NT2/D1 (cell line): ENCODE results near the gene NGF.
"Not testable (repeated sequence)": the region's sequence is repeated elsewhere in the genome, so short reads cannot be mapped to it uniquely, and the experiment has no call there.

Experiments
- DNase-seq: peaks from one replicate; pipeline ENCODE4 v3.0.0-alpha.2; 2011; ENCODE audit warnings: low read depth, low spot score
- H3K27me3 ChIP-seq: 2 replicates; pipeline ENCODE4 v1.6.0; 2011; ENCODE audit warnings: mild to moderate bottlenecking; ENCODE audit not compliant: insufficient read length, insufficient read depth
- H3K36me3 ChIP-seq: 2 replicates; pipeline ENCODE4 v1.6.1; 2011; ENCODE audit warnings: mild to moderate bottlenecking, low read length, mixed read lengths; ENCODE audit not compliant: insufficient read depth, insufficient read length
- H3K4me1 ChIP-seq: 2 replicates; pipeline ENCODE4 v1.5.1; 2011; ENCODE audit not compliant: insufficient read depth, insufficient read length
- H3K4me3 ChIP-seq: 2 replicates; pipeline ENCODE4 v1.5.1; 2011; ENCODE audit warnings: low read depth; ENCODE audit not compliant: insufficient read length
- H3K9ac ChIP-seq: 2 replicates; pipeline ENCODE4 v1.6.0; 2011; ENCODE audit warnings: low read depth; ENCODE audit not compliant: insufficient read length
- H3K9me3 ChIP-seq: 2 replicates; pipeline ENCODE4 v1.5.1; 2011; ENCODE audit warnings: mild to moderate bottlenecking, low read length; ENCODE audit not compliant: insufficient read depth
- SUZ12 ChIP-seq: IDR thresholded peaks from 2 replicates; pipeline ENCODE4 v1.6.1; 2011; ENCODE audit not compliant: insufficient read length, insufficient read depth; ENCODE audit errors: extremely low read depth
- YY1 ChIP-seq: IDR thresholded peaks from 2 replicates; pipeline ENCODE4 v1.6.1; 2011; ENCODE audit not compliant: insufficient read length, insufficient read depth
- ZNF274 ChIP-seq: IDR thresholded peaks from 2 replicates; pipeline ENCODE4 v1.6.1; 2011; ENCODE audit warnings: mild to moderate bottlenecking, low read depth, low read length

NGF gene

DNA sequence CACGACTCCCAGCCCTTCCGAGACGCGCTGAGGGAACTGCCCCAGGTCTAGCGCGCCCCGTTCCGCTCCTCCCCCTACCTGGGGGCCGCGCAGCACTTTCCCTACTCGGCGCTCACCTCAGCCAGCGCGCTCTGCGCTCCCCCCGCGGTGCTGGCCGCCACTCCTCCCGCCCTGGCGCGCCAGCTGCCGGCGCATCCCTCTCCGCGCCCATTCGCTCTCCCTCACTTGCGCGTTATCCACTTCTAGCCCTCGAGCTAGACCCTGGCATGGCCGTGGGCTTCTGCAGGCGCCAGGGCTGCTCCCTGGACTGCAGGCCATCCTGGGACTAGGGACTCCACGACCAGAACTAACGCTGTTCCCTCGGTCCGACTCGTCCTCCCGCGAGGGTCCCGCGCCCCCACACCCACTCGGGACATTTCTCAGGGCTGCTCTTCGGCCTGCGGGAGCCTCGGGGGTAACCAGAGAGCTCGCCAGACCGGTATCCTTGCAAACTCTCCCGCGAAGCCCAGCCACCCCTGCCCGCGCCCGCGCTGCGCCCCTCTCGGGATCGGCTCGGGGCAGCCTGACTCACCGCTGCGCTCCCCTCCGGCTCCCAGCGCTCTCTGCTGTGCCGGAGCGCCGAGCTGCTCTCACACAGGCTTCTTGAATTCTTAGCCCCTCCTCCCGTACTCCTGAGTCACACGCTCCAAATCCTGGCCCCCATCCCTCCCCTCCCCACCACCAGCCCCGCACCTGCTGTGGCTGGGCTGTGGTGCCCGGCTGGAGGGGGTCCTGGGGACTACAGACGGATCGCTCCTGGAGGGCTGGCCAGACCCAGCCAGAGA lies at the start of gene NGF:
NGF (minus strand) TSS at position 617 of the 824 bp plus-strand sequence. CDS start 51,454 bp downstream, outside the sequence.
- Histone ChIP-seq H3K27me3 (peaks cover 41% of the 10 kb centered on the region), H3K4me1 (peaks cover 8% of the 10 kb centered on the region), H3K9me3 (no peaks in the 10 kb centered on the region), H3K9ac (peak within 1 kb of the TSS; percentile 88), H3K4me3 (peak within 1 kb of the TSS; percentile 84), H3K36me3 (no peaks in the 10 kb centered on the region)
- TF ChIP-seq SUZ12 (no peak), ZNF274 (no peak), YY1 (no peak)
- peak; percentile 85 for DNase-seq

GRCh38 chr1:115383455-115383854 lies 45.4 kb upstream of the NGF start:
- not testable (repeated sequence) for H3K9ac ChIP-seq, DNase-seq, H3K9me3 ChIP-seq, H3K4me3 ChIP-seq, H3K4me1 ChIP-seq, H3K27me3 ChIP-seq, H3K36me3 ChIP-seq

DNA sequence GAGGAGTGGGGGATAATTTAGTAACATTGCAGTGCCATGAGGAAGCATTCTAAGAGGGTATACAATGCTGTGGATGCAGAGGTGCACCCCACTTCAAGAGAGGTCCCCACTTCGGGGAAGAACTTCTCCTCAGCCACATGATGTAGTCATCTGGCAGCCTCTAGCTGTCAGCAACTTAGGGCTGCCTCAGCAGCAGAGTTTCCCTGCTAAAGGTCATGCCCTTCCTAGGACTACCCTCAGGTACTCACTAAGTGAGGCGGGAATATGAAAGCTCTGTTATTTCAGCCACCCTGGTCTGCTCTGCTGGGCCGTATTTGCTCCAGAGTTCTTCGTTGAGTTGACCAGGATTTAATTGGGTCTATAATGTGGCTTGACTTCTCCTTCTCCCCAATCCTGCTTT lies 41.9 kb upstream of the NGF start:
- Histone ChIP-seq H3K9ac (no peak overlapping the region), H3K9me3 (no peaks in the 10 kb centered on the region), H3K27me3 (no peaks in the 10 kb centered on the region), H3K4me3 (no peak overlapping the region), H3K36me3 (no peaks in the 10 kb centered on the region), H3K4me1 (no peaks in the 10 kb centered on the region)
- TF ChIP-seq YY1: no peak
- no peak for TF ChIP-seq ZNF274
- no peak for DNase-seq

GRCh38 chr1:115377411-115377810 lies 39.4 kb upstream of the NGF start:
- TF ChIP-seq SUZ12: no peak
- no peak for TF ChIP-seq YY1
- no peak for TF ChIP-seq ZNF274
- Histone ChIP-seq H3K9me3 (no peaks in the 10 kb centered on the region), H3K4me3 (no peak overlapping the region), H3K36me3 (no peaks in the 10 kb centered on the region), H3K9ac (no peak overlapping the region), H3K4me1 (no peaks in the 10 kb centered on the region), H3K27me3 (no peaks in the 10 kb centered on the region)
- DNase-seq: no peak

GRCh38 chr1:115374598-115374997 lies 36.5 kb upstream of the NGF start:
- no peak overlapping the region for H3K4me3 ChIP-seq
- no peaks in the 10 kb centered on the region for H3K9me3 ChIP-seq
- no peaks in the 10 kb centered on the region for H3K36me3 ChIP-seq
- TF ChIP-seq SUZ12 (no peak), ZNF274 (no peak), YY1 (no peak)
- H3K9ac ChIP-seq: no peak overlapping the region
- no peaks in the 10 kb centered on the region for H3K4me1 ChIP-seq
- no peak for DNase-seq
- no peaks in the 10 kb centered on the region for H3K27me3 ChIP-seq

DNA sequence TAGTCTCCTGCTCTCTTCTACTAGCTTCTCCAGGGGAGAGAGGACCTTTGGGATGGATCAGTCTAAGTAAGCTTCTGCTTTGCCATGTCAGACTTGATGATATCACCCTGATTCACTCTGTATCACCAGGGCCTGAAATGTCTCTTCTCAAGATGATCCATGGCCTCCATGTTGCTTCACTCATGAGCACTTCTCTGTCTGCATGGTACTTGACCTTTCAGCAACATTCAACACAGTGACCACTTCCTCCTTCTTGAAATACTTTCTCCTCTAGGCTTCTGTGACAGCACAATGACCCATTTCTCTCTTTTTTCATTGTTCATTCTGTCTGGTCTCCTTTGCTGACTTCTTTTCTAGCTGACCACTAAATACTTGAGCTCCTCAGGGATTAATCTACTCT lies 35.3 kb upstream of the NGF start:
- no peak overlapping the region for H3K4me3 ChIP-seq
- no peaks in the 10 kb centered on the region for H3K4me1 ChIP-seq
- TF ChIP-seq YY1 (no peak), SUZ12 (no peak), ZNF274 (no peak)
- no peaks in the 10 kb centered on the region for H3K9me3 ChIP-seq
- H3K27me3 ChIP-seq: no peaks in the 10 kb centered on the region
- no peaks in the 10 kb centered on the region for H3K36me3 ChIP-seq
- H3K9ac ChIP-seq: no peak overlapping the region
- no peak for DNase-seq

DNA sequence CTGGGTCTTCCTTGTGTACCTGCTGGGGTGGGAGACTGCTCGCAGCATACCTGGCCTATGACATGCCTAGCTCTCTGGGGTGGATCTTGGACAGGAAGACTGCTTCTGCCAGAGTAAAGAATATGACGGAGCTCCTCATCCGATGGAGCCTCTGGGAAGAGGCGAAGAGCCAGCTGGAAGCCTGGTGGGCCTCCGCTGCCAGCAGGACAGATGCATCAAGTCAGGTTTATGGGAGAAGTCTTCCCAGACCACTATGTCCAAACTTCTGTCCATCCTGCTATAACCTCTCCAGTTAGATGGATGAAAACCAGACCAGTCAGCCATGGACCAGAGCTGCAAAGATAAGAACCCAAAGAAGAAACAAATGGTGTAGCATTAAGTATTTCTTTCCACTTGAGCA lies 27.7 kb upstream of the NGF start:
- TF ChIP-seq YY1: no peak
- no peak for TF ChIP-seq ZNF274
- no peak for TF ChIP-seq SUZ12
- Histone ChIP-seq H3K4me1 (no peaks in the 10 kb centered on the region), H3K27me3 (no peaks in the 10 kb centered on the region), H3K9me3 (peaks cover 8% of the 10 kb centered on the region; the same call in 1 of the 2 replicates), H3K36me3 (no peaks in the 10 kb centered on the region), H3K4me3 (no peak overlapping the region), H3K9ac (no peak overlapping the region)
- DNase-seq: no peak

- H3K36me3 ChIP-seq: no peaks in the 10 kb centered on the region
- no peaks in the 10 kb centered on the region for H3K4me1 ChIP-seq
- no peak for DNase-seq
- H3K9ac ChIP-seq: no peak overlapping the region
- TF ChIP-seq SUZ12: no peak
- no peak for TF ChIP-seq ZNF274
- no peak for TF ChIP-seq YY1
- no peaks in the 10 kb centered on the region for H3K27me3 ChIP-seq
- peaks cover 18% of the 10 kb centered on the region; the same call in 1 of the 2 replicates for H3K9me3 ChIP-seq
- H3K4me3 ChIP-seq: no peak overlapping the region
These were observed 26.7 kb upstream of the NGF start for GRCh38 chr1:115364780-115365155.
